ENCODE measurements around the gene PNMA6F. TPM values are rescaled to one million over a fixed set of nuclear protein-coding genes. Genes with fewer than 3 reads are reported as not detected.

The PNMA6F gene
- total RNA-seq, 6 donors from 2014 or later, result not detected

DNA sequence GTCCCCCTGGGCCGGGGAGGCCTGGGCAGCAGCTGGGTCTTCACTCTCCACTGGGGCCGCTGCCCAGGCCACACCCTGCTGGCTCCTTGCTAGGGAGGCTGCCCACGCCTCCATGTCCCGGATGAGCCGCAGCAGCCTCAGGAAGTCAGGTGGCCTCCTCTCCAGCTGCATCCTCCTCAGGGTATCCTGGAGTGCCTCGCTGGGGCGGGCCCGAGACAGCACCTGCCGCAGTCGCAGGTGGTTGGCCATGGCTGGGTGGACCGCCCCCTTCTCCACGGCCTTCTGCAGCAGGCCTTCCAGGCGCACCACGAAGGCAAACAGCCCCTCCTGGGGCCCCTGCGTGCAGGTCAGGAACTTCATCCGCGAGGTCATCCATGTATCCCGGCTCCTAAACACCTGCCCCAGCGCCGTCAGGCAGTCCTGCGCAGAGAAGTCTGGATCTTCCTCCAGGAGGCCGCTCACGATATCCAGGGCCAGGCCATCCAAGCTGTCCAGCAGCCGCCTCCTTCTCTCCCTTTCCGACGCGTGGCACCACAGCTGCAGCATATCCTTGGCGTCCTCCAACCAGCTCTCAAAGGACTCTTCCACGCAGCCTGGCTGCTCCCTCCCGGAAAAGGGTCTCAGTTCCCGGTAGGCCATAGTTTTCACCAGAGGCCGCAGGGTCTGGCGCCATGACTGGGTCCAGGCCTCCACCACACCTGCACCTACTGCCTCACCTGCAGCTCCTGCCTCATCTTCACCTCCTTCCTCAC lies 2.1 kb downstream of the PNMA6F start:
- 75 to 83% methylated on average over 9 to 29 of the region's 33 CpGs for WGBS, 2 donors
- no peaks in the 10 kb centered on the region for H3K36me3 ChIP-seq
- no peak overlapping the region for H3K27ac ChIP-seq
- no peak for ATAC-seq (ENCODE audit: low FRiP score in 2 of 2)
- no peaks in the 10 kb centered on the region for H3K4me1 ChIP-seq
- no peak overlapping the region for H3K4me3 ChIP-seq
- H3K9me3 ChIP-seq, result no peaks in the 10 kb centered on the region
- no peak for TF ChIP-seq POLR2A (IDR thresholded peaks at IDR 0.05)
- TF ChIP-seq POLR2AphosphoS5 (IDR thresholded peaks at IDR 0.05), result no peak
- TF ChIP-seq EP300 (IDR thresholded peaks at IDR 0.05), result no peak
- TF ChIP-seq, protein P1, sequence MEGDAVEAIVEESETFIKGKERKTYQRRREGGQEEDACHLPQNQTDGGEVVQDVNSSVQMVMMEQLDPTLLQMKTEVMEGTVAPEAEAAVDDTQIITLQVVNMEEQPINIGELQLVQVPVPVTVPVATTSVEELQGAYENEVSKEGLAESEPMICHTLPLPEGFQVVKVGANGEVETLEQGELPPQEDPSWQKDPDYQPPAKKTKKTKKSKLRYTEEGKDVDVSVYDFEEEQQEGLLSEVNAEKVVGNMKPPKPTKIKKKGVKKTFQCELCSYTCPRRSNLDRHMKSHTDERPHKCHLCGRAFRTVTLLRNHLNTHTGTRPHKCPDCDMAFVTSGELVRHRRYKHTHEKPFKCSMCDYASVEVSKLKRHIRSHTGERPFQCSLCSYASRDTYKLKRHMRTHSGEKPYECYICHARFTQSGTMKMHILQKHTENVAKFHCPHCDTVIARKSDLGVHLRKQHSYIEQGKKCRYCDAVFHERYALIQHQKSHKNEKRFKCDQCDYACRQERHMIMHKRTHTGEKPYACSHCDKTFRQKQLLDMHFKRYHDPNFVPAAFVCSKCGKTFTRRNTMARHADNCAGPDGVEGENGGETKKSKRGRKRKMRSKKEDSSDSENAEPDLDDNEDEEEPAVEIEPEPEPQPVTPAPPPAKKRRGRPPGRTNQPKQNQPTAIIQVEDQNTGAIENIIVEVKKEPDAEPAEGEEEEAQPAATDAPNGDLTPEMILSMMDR (IDR thresholded peaks at IDR 0.05), result no peak
- DNase-seq, result peak in 1 of 2 donors; percentile 36
- no peaks in the 10 kb centered on the region for H3K27me3 ChIP-seq

DNA sequence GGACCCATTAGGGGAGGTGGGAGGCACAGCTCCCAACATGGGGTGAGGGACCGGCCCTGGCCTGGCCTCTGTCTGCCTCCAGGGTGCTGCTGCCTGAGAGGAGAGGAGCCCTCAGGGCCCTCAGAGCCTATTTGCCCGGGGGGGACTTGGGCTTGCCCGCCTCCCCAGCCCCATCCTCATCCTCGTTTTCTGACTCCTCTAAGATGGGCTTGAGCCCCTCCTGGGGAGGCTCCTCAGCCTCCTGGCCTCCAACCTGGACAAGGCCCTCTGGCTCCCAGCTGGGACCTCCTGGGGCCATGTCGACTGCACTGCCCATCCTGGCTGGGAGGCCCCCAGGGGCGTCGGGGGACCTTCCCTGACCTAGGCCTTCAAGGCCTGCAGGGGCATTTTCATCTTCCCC lies 2.8 kb downstream of the PNMA6F start:
- no peaks in the 10 kb centered on the region for H3K36me3 ChIP-seq
- no peaks in the 10 kb centered on the region for H3K27me3 ChIP-seq
- TF ChIP-seq POLR2A (IDR thresholded peaks at IDR 0.05) (no peak), EP300 (IDR thresholded peaks at IDR 0.05) (no peak), POLR2AphosphoS5 (IDR thresholded peaks at IDR 0.05) (no peak)
- TF ChIP-seq, protein P1 (IDR thresholded peaks at IDR 0.05), result no peak
- no peak overlapping the region for H3K27ac ChIP-seq
- H3K4me3 ChIP-seq, result no peak overlapping the region
- H3K9me3 ChIP-seq, result no peaks in the 10 kb centered on the region
- no peaks in the 10 kb centered on the region for H3K4me1 ChIP-seq
- ATAC-seq (ENCODE audit: low FRiP score in 2 of 2), result no peak
- WGBS, 2 donors, result 84 to 100% methylated on average over 1 to 5 of the region's 7 CpGs
- DNase-seq, result no peak

DNA sequence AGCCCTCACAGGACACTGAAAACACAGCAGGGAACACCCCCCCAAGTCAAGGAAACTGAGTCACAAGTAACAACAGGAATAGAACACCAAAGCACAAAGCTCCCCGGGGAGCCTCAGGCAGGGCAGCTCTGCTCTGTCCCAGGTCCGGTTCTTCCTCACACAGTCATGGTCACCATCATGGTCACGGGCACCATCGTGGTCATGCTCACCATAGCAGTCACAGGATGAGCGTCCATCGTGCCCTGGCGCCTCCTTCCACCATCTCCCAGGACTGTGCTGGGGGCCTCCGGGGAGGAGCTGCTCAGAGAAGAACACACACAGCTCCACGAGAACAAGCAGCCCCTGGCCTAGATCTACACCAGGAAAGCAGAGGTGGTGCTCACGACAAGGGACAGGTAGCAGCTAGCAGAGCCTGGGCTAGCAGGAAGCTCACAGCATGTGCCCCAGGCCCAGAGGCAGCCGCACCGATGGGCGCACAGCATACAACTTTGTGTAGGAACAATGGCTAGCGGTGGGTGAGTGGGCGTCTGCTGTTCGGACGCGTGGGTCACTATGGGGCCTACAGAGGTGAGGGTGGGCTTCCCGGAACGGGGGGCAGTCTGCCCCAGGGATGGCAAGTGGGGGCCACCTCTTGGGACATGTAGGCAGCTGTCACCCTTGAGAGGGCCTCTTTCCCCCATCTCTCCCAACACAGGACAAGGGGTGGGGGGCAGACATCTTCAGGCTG lies 3.4 kb downstream of the PNMA6F start:
- no peaks in the 10 kb centered on the region for H3K9me3 ChIP-seq
- H3K36me3 ChIP-seq, result no peaks in the 10 kb centered on the region
- 80 to 89% methylated on average over 1 to 20 of the region's 20 CpGs for WGBS, 2 donors
- DNase-seq (peak in 1 of 2 donors; percentile 43), ATAC-seq (ENCODE audit: low FRiP score in 2 of 2) (no peak)
- no peaks in the 10 kb centered on the region for H3K4me1 ChIP-seq
- H3K4me3 ChIP-seq, result no peak overlapping the region
- TF ChIP-seq POLR2AphosphoS5 (IDR thresholded peaks at IDR 0.05) (no peak), POLR2A (IDR thresholded peaks at IDR 0.05) (no peak), EP300 (IDR thresholded peaks at IDR 0.05) (no peak)
- TF ChIP-seq, protein P1 (IDR thresholded peaks at IDR 0.05), result no peak
- H3K27ac ChIP-seq, result no peak overlapping the region
- H3K27me3 ChIP-seq, result no peaks in the 10 kb centered on the region

DNA sequence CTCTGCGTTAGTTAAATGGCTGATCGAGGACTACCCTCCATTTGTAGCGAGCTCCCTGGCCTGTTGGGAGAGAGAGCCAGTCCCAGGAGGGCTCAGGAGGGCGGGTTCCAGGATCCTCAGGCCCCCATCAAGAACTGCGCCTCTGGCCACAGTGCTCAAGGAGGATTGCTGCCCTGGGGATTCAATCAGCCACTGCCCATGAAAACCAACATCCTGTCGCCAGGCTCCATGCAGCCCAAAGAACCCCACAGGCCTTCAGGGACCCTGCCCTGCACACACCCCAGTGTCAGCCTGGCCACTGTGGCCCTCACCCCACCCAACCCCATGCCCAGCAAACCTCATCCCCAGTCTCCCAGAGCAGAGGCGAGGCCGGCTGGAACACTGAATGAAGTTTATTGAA lies 4.3 kb downstream of the PNMA6F start:
- 89% methylated on average over 8 of the region's 8 CpGs; no CpG with 5 or more reads in 1 of the 2 donors for WGBS, 2 donors
- Histone ChIP-seq H3K36me3 (no peaks in the 10 kb centered on the region), H3K27me3 (no peaks in the 10 kb centered on the region), H3K9me3 (no peaks in the 10 kb centered on the region), H3K4me1 (no peaks in the 10 kb centered on the region), H3K4me3 (no peak overlapping the region), H3K27ac (no peak overlapping the region)
- ATAC-seq (ENCODE audit: low FRiP score in 2 of 2) (no peak), DNase-seq (no peak)
- TF ChIP-seq POLR2A (IDR thresholded peaks at IDR 0.05) (no peak), POLR2AphosphoS5 (IDR thresholded peaks at IDR 0.05) (no peak), EP300 (IDR thresholded peaks at IDR 0.05) (no peak)

DNA sequence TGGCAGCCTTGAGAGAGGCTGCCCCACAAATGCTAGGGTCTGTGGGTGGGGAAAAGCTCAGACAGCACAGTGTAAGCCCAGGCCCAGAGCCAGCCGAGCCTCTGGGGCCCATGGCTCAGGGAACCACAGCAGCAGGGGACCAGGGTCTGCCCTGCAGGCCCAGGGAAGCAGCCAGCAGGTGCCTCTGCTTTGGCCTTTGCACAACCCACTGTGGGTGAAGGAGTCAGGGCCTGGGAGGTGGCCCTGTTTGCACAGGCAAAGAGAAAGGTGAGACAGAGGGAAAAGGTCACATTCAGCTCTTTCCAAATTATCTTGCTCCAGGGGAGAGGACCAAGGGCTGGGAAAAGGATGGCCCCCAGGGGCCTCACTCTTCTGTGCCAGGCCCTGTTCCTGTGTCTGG lies 8.7 kb downstream of the PNMA6F start:
- TF ChIP-seq EP300 (IDR thresholded peaks at IDR 0.05) (no peak), POLR2AphosphoS5 (IDR thresholded peaks at IDR 0.05) (no peak), POLR2A (IDR thresholded peaks at IDR 0.05) (no peak)
- TF ChIP-seq, protein P1 (IDR thresholded peaks at IDR 0.05), result no peak
- DNase-seq (no peak), ATAC-seq (ENCODE audit: low FRiP score in 2 of 2) (no peak)
- Histone ChIP-seq H3K36me3 (no peaks in the 10 kb centered on the region), H3K9me3 (no peaks in the 10 kb centered on the region), H3K4me3 (no peak overlapping the region), H3K4me1 (no peaks in the 10 kb centered on the region), H3K27ac (no peak overlapping the region), H3K27me3 (no peaks in the 10 kb centered on the region)
- 83% methylated on average over 1 of the region's 1 CpG; no CpG with 5 or more reads in 1 of the 2 donors for WGBS, 2 donors

Data from upper lobe of left lung (tissue), 6 donors.